Neuronal stem cell (in vitro differentiated cells): Measurements from ENCODE around the gene LPIN1.

Source experiments
- DNase-seq: peaks from one replicate; pipeline ENCODE4 v3.0.0-alpha.2; 2013; ENCODE audit warnings: low spot score
- H2AFZ ChIP-seq: one replicate; pipeline ENCODE4 v1.6.1; 2013; ENCODE audit warnings: mild to moderate bottlenecking, low read length, inconsistent platforms
- H2AK5ac ChIP-seq: 2 replicates; pipeline ENCODE4 v1.6.1; 2013; ENCODE audit warnings: low read depth, mild to moderate bottlenecking, inconsistent platforms, low read length, moderate library complexity, mixed read lengths
- H2BK120ac ChIP-seq: 2 replicates; pipeline ENCODE4 v1.6.1; 2013; ENCODE audit warnings: low read depth, mild to moderate bottlenecking, inconsistent platforms, low read length, moderate library complexity, mixed read lengths
- H2BK12ac ChIP-seq: one replicate; pipeline ENCODE4 v1.6.1; 2013; ENCODE audit warnings: low read length, inconsistent platforms
- H2BK15ac ChIP-seq: 2 replicates; pipeline ENCODE4 v1.6.1; 2013; ENCODE audit warnings: mild to moderate bottlenecking, low read length, inconsistent platforms, mixed read lengths
- H2BK5ac ChIP-seq: one replicate; pipeline ENCODE4 v1.6.1; 2013; ENCODE audit warnings: inconsistent platforms, mild to moderate bottlenecking, low read length, moderate library complexity
- H3K14ac ChIP-seq: one replicate; pipeline ENCODE4 v1.6.1; 2013; ENCODE audit warnings: low read length, inconsistent platforms
- H3K18ac ChIP-seq: 2 replicates; pipeline ENCODE4 v1.6.1; 2013; ENCODE audit warnings: low read length, inconsistent platforms
- H3K23ac ChIP-seq: 2 replicates; pipeline ENCODE4 v1.6.1; 2013; ENCODE audit warnings: low read depth, mild to moderate bottlenecking, mixed read lengths, low read length, inconsistent platforms; ENCODE audit not compliant: poor library complexity
- H3K27ac ChIP-seq: replicated peaks from 3 replicates; pipeline ENCODE4 v1.5.1; 2013; ENCODE audit warnings: low read length, inconsistent platforms
- H3K27me3 ChIP-seq, 3 experiments: 2 replicates each; pipeline ENCODE4 v1.6.1; 2013; ENCODE audit warnings: low read length in 3 of 3, mild to moderate bottlenecking in 2 of 3, inconsistent platforms in 1 of 3, low read depth in 1 of 3, mixed read lengths in 1 of 3, moderate library complexity in 1 of 3; ENCODE audit not compliant: control insufficient read depth in 3 of 3, insufficient read depth in 3 of 3
- H3K36me3 ChIP-seq, 2 donors: replicated peaks in 1 of 2; 2 replicates each; pipeline ENCODE4 v1.6.1; 2013; ENCODE audit warnings: low read length in 2 of 2; ENCODE audit not compliant: control insufficient read depth in 2 of 2, insufficient read depth in 2 of 2
- H3K4ac ChIP-seq: 2 replicates; pipeline ENCODE4 v1.6.1; 2013; ENCODE audit warnings: inconsistent platforms, mild to moderate bottlenecking, low read length, moderate library complexity
- H3K4me1 ChIP-seq, 2 donors: 1 replicate in 1 of 2; 2 replicates in 1 of 2; pipeline ENCODE4 v1.6.1; 2013; ENCODE audit warnings: low read length in 2 of 2, low read depth in 1 of 2; ENCODE audit not compliant: control insufficient read depth in 2 of 2, insufficient read depth in 1 of 2
- H3K4me2 ChIP-seq: one replicate; pipeline ENCODE4 v1.6.1; 2013; ENCODE audit warnings: mild to moderate bottlenecking, low read length, inconsistent platforms; ENCODE audit not compliant: insufficient read depth, poor library complexity, severe bottlenecking
- H3K4me3 ChIP-seq, 2 donors: 2 replicates each; pipeline ENCODE4 v1.5.1; 2013; ENCODE audit warnings: low read length in 2 of 2, mild to moderate bottlenecking in 2 of 2, inconsistent platforms in 1 of 2, moderate library complexity in 1 of 2
- H3K79me1 ChIP-seq: one replicate; pipeline ENCODE4 v1.6.1; 2013; ENCODE audit warnings: low read depth, mild to moderate bottlenecking, inconsistent platforms, low read length, moderate library complexity
- H3K9ac ChIP-seq: one replicate; pipeline ENCODE4 v1.6.1; 2013; ENCODE audit warnings: mild to moderate bottlenecking, low read depth, low read length, inconsistent platforms; ENCODE audit not compliant: poor library complexity
- H3K9me3 ChIP-seq, 2 donors: replicated peaks in 1 of 2; 2 replicates each; pipeline versions ENCODE3 to v1.6.1; 2013; ENCODE audit warnings: low read length in 2 of 2, mild to moderate bottlenecking in 2 of 2, inconsistent platforms in 1 of 2, low read depth in 1 of 2, mixed read lengths in 1 of 2, moderate library complexity in 1 of 2; ENCODE audit not compliant: control insufficient read depth in 2 of 2, insufficient read depth in 1 of 2
- H4K8ac ChIP-seq: one replicate; pipeline ENCODE4 v1.6.1; 2013; ENCODE audit warnings: low read depth, mild to moderate bottlenecking, inconsistent platforms, low read length, moderate library complexity
- H4K91ac ChIP-seq: one replicate; pipeline ENCODE4 v1.6.1; 2013; ENCODE audit warnings: low read length, low read depth, mild to moderate bottlenecking, inconsistent platforms; ENCODE audit not compliant: poor library complexity
- WGBS, 2 donors: extraction: QIAGEN DNeasy Blood & Tissue Kit; methylation state at CpG; one replicate each; pipeline ENCODE4 v1.1.7; 2013; ENCODE audit warnings: missing lambda C conversion rate in 2 of 2, mixed read lengths in 1 of 2; ENCODE audit not compliant: insufficient read length in 2 of 2, insufficient replicate concordance in 1 of 2; ENCODE audit errors: extremely low coverage in 2 of 2; 5-methylcytosine and 5-hydroxymethylcytosine counted together

Gene LPIN1

GRCh38 chr2:11701751-11702301 is 44.6 kb upstream of the LPIN1 start:
- Histone ChIP-seq H3K23ac (no peak overlapping the region), H2BK15ac (no peak overlapping the region), H2BK12ac (no peak overlapping the region), H4K8ac (no peak overlapping the region), H3K14ac (no peak overlapping the region), H3K4me2 (no peak overlapping the region), H4K91ac (no peak overlapping the region), H3K27me3 (no peaks in the 10 kb centered on the region), H2BK5ac (no peak overlapping the region), H3K4me3 (no peak overlapping the region), H3K4ac (no peak overlapping the region), H3K4me1 (peaks cover 5 to 14% of the 10 kb centered on the region in 2 donors), H3K18ac (no peak overlapping the region), H3K9ac (no peak overlapping the region), H3K36me3 (no peaks in the 10 kb centered on the region), H2BK120ac (no peak overlapping the region), H3K27ac (no peak overlapping the region), H2AFZ (no peak overlapping the region), H2AK5ac (no peak overlapping the region), H3K79me1 (no peaks in the 10 kb centered on the region), H3K9me3 (peaks cover 0 to 4% of the 10 kb centered on the region in 2 donors)
- DNase-seq, result no peak
- no CpG with 5 or more reads among the region's 14 CpGs for WGBS, 2 donors

- no peak overlapping the region for H3K4me2 ChIP-seq
- no peak overlapping the region for H4K8ac ChIP-seq
- no peak overlapping the region for H3K4ac ChIP-seq
- H3K4me1 ChIP-seq, result peaks cover 0 to 3% of the 10 kb centered on the region in 2 donors
- no peak overlapping the region for H2BK5ac ChIP-seq
- H3K36me3 ChIP-seq, result no peaks in the 10 kb centered on the region
- H2BK15ac ChIP-seq, result no peak overlapping the region
- H3K79me1 ChIP-seq, result no peaks in the 10 kb centered on the region
- no CpG with 5 or more reads among the region's 2 CpGs for whole genome bisulfite sequencing, 2 donors
- H3K27ac ChIP-seq, result no peak overlapping the region
- H2AK5ac ChIP-seq, result no peak overlapping the region
- peaks cover 0 to 4% of the 10 kb centered on the region in 2 donors for H3K9me3 ChIP-seq
- no peak overlapping the region for H3K23ac ChIP-seq
- no peaks in the 10 kb centered on the region for H3K27me3 ChIP-seq
- H3K4me3 ChIP-seq, result no peak overlapping the region
- no peak overlapping the region for H4K91ac ChIP-seq
- no peak overlapping the region for H3K18ac ChIP-seq
- H2AFZ ChIP-seq, result no peak overlapping the region
- H3K14ac ChIP-seq, result no peak overlapping the region
- no peak for DNase-seq
- H2BK120ac ChIP-seq, result no peak overlapping the region
- no peak overlapping the region for H2BK12ac ChIP-seq
- H3K9ac ChIP-seq, result no peak overlapping the region
These were observed 43.5 kb upstream of the LPIN1 start for GRCh38 chr2:11702946-11703345.

GRCh38 chr2:11703700-11704099 is 42.7 kb upstream of the LPIN1 start:
- Histone ChIP-seq H3K27me3 (no peaks in the 10 kb centered on the region), H3K14ac (no peak overlapping the region), H2BK12ac (no peak overlapping the region), H4K91ac (no peak overlapping the region), H2BK120ac (no peak overlapping the region), H3K18ac (peak overlapping the region; percentile 56), H3K4ac (no peak overlapping the region), H4K8ac (no peak overlapping the region), H3K9ac (no peak overlapping the region), H2AFZ (no peak overlapping the region), H3K4me1 (no peaks in the 10 kb centered on the region), H3K4me3 (no peak overlapping the region), H3K79me1 (no peaks in the 10 kb centered on the region), H2AK5ac (no peak overlapping the region), H3K27ac (no peak overlapping the region), H3K9me3 (peaks cover 0 to 4% of the 10 kb centered on the region in 2 donors), H3K4me2 (no peak overlapping the region), H2BK5ac (no peak overlapping the region), H3K23ac (no peak overlapping the region), H2BK15ac (no peak overlapping the region), H3K36me3 (no peaks in the 10 kb centered on the region)
- WGBS, 2 donors, result no CpG with 5 or more reads among the region's 1 CpG
- no peak for DNase-seq

GRCh38 chr2:11705063-11705462 is 41.4 kb upstream of the LPIN1 start:
- no peaks in the 10 kb centered on the region for H3K27me3 ChIP-seq
- no peaks in the 10 kb centered on the region for H3K36me3 ChIP-seq
- no peak overlapping the region for H4K8ac ChIP-seq
- H3K4me2 ChIP-seq, result no peak overlapping the region
- H2BK15ac ChIP-seq, result no peak overlapping the region
- no peak overlapping the region for H3K14ac ChIP-seq
- WGBS, 2 donors, result no CpG with 5 or more reads among the region's 4 CpGs
- H3K4me1 ChIP-seq, result no peaks in the 10 kb centered on the region
- no peak overlapping the region for H4K91ac ChIP-seq
- no peak for DNase-seq
- H2BK120ac ChIP-seq, result no peak overlapping the region
- H2AFZ ChIP-seq, result no peak overlapping the region
- H3K23ac ChIP-seq, result no peak overlapping the region
- no peak overlapping the region for H2AK5ac ChIP-seq
- H3K4ac ChIP-seq, result no peak overlapping the region
- no peak overlapping the region for H3K18ac ChIP-seq
- H3K27ac ChIP-seq, result no peak overlapping the region
- peaks cover 0 to 4% of the 10 kb centered on the region in 2 donors for H3K9me3 ChIP-seq
- no peak overlapping the region for H3K9ac ChIP-seq
- no peaks in the 10 kb centered on the region for H3K79me1 ChIP-seq
- H3K4me3 ChIP-seq, result no peak overlapping the region
- no peak overlapping the region for H2BK5ac ChIP-seq
- H2BK12ac ChIP-seq, result no peak overlapping the region
